Transverse colon (tissue), 4 donors: ENCODE results near the gene INO80.

Experiments used
- POLR2A ChIP-seq: fragments of 450-650 bp; IDR thresholded peaks from one replicate; pipeline ENCODE4 v1.6.1; 2016; ENCODE audit warnings: antibody characterized with exemption, mild to moderate bottlenecking, moderate library complexity
- POLR2AphosphoS5 ChIP-seq, 3 donors: sonication (generic); formaldehyde crosslinking; IDR thresholded peaks; one replicate each; pipeline ENCODE4 v1.6.1; 2016; ENCODE audit warnings: antibody characterized with exemption in 3 of 3
- TF ChIP-seq, protein P1 (sequence below), 5 experiments: fragments of 200-600 bp in 3 of 5; fragments of 450-650 bp in 2 of 5; sonication (generic) in 3 of 5; IDR thresholded peaks; 1 replicate in 2 of 5; 2 replicates in 3 of 5; pipeline ENCODE4 v1.5.1; 2016 to 2017; ENCODE audit warnings: antibody characterized with exemption in 5 of 5, inconsistent platforms in 3 of 5, mild to moderate bottlenecking in 2 of 5, moderate library complexity in 1 of 5

DNA sequence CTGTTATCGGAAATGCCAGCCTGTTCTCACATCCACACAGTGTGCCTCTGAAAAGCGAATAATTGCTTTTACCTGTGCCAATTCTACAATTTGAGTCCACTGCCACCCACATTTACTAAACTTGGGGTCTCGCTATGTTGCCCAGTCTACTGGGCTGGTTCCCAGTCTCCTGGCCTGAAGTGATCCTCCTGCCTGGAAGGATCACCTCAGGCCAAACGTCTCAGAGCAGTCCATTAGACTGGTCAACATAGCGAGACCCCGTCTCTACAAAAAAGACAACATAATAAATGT, 827 bp upstream of the INO80 start:
- TF ChIP-seq, protein P1, sequence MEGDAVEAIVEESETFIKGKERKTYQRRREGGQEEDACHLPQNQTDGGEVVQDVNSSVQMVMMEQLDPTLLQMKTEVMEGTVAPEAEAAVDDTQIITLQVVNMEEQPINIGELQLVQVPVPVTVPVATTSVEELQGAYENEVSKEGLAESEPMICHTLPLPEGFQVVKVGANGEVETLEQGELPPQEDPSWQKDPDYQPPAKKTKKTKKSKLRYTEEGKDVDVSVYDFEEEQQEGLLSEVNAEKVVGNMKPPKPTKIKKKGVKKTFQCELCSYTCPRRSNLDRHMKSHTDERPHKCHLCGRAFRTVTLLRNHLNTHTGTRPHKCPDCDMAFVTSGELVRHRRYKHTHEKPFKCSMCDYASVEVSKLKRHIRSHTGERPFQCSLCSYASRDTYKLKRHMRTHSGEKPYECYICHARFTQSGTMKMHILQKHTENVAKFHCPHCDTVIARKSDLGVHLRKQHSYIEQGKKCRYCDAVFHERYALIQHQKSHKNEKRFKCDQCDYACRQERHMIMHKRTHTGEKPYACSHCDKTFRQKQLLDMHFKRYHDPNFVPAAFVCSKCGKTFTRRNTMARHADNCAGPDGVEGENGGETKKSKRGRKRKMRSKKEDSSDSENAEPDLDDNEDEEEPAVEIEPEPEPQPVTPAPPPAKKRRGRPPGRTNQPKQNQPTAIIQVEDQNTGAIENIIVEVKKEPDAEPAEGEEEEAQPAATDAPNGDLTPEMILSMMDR (IDR thresholded peaks at IDR 0.05): no peak
- TF ChIP-seq POLR2AphosphoS5 (IDR thresholded peaks at IDR 0.05) (no peak), POLR2A (no peak)
